ENCODE results near the gene TMEM38B.

- TF ChIP-seq POLR2A (IDR thresholded peaks at IDR 0.05) (no peak), POLR2AphosphoS5 (IDR thresholded peaks at IDR 0.05) (no peak), EP300 (IDR thresholded peaks at IDR 0.05) (no peak)
- TF ChIP-seq, protein P1, sequence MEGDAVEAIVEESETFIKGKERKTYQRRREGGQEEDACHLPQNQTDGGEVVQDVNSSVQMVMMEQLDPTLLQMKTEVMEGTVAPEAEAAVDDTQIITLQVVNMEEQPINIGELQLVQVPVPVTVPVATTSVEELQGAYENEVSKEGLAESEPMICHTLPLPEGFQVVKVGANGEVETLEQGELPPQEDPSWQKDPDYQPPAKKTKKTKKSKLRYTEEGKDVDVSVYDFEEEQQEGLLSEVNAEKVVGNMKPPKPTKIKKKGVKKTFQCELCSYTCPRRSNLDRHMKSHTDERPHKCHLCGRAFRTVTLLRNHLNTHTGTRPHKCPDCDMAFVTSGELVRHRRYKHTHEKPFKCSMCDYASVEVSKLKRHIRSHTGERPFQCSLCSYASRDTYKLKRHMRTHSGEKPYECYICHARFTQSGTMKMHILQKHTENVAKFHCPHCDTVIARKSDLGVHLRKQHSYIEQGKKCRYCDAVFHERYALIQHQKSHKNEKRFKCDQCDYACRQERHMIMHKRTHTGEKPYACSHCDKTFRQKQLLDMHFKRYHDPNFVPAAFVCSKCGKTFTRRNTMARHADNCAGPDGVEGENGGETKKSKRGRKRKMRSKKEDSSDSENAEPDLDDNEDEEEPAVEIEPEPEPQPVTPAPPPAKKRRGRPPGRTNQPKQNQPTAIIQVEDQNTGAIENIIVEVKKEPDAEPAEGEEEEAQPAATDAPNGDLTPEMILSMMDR (IDR thresholded peaks at IDR 0.05) = no peak
These were observed 20.4 kb upstream of the TMEM38B start for GRCh38 chr9:105673850-105674387.

Data from gastroesophageal sphincter (tissue), 3 donors.